Nephron progenitor cell (in vitro differentiated cells): ENCODE measurements around the gene CLCN6.

ENCODE experiments used
- DNase-seq: peaks from one replicate; pipeline ENCODE4 v3.0.0; 2021
- H3K27ac Mint-ChIP-seq: 2 replicates; pipeline ENCODE4 v1.8.0; 2021; ENCODE audit warnings: mild to moderate bottlenecking, moderate library complexity, mixed read lengths
- H3K27me3 Mint-ChIP-seq: 2 replicates; pipeline ENCODE4 v1.8.0; 2021; ENCODE audit warnings: mild to moderate bottlenecking, low read depth, mixed read lengths; ENCODE audit not compliant: poor library complexity
- H3K36me3 Mint-ChIP-seq: 2 replicates; pipeline ENCODE4 v1.8.0; 2021; ENCODE audit warnings: low read depth, mixed read lengths
- H3K4me1 Mint-ChIP-seq: 2 replicates; pipeline ENCODE4 v1.8.0; 2021; ENCODE audit warnings: mixed read lengths
- H3K4me3 Mint-ChIP-seq: 2 replicates; pipeline ENCODE4 v1.8.0; 2021; ENCODE audit warnings: mild to moderate bottlenecking, moderate library complexity, mixed read lengths
- H3K9me3 Mint-ChIP-seq: 2 replicates; pipeline ENCODE4 v1.8.0; 2021; ENCODE audit warnings: mild to moderate bottlenecking, moderate library complexity, mixed read lengths
- TF ChIP-seq, protein P1 (sequence below): fragments of 200-600 bp; sonication (generic); IDR thresholded peaks from 2 replicates; pipeline ENCODE4 v1.5.0; 2021; ENCODE audit warnings: antibody characterized with exemption

Gene CLCN6

DNA sequence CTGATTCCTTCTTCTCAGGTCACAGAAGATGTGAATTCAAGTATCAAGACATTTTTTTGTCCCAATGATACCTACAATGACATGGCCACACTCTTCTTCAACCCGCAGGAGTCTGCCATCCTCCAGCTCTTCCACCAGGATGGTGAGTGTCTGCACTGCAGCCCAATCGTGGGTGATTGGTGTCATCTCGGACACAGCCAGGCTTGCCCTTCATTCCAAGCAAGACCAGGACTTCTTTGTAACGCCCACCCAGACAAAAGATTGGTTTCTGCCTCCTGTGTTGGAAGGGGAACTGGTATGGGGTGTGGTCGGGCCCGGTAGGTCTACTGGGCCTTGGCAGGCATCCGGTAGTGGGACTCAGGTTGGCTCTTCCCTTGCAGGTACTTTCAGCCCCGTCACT, 27.5 kb downstream of the CLCN6 start:
- no peaks in the 10 kb centered on the region for H3K4me1 Mint-ChIP-seq
- TF ChIP-seq, protein P1, sequence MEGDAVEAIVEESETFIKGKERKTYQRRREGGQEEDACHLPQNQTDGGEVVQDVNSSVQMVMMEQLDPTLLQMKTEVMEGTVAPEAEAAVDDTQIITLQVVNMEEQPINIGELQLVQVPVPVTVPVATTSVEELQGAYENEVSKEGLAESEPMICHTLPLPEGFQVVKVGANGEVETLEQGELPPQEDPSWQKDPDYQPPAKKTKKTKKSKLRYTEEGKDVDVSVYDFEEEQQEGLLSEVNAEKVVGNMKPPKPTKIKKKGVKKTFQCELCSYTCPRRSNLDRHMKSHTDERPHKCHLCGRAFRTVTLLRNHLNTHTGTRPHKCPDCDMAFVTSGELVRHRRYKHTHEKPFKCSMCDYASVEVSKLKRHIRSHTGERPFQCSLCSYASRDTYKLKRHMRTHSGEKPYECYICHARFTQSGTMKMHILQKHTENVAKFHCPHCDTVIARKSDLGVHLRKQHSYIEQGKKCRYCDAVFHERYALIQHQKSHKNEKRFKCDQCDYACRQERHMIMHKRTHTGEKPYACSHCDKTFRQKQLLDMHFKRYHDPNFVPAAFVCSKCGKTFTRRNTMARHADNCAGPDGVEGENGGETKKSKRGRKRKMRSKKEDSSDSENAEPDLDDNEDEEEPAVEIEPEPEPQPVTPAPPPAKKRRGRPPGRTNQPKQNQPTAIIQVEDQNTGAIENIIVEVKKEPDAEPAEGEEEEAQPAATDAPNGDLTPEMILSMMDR, result no peak
- H3K9me3 Mint-ChIP-seq, result no peaks in the 10 kb centered on the region
- no peak overlapping the region for H3K4me3 Mint-ChIP-seq
- H3K27me3 Mint-ChIP-seq, result peaks cover 3% of the 10 kb centered on the region
- H3K27ac Mint-ChIP-seq, result no peak overlapping the region
- H3K36me3 Mint-ChIP-seq, result peaks cover 59% of the 10 kb centered on the region
- DNase-seq, result no peak

DNA sequence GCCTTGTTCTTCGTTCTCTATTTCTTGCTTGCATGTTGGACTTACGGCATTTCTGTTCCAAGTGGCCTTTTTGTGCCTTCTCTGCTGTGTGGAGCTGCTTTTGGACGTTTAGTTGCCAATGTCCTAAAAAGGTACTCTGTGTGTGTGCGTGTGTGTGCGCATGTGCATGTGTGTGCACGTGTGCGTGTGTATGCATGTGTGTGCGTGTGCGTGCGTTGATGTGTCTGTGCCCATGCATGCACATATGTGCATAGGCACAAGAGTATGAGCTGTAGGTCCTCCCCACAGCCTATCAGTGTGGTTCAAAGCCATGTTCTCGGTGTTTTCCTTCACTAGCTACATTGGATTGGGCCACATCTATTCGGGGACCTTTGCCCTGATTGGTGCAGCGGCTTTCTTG, 27.9 kb downstream of the CLCN6 start:
- Mint-ChIP-seq H3K36me3 (peaks cover 59% of the 10 kb centered on the region), H3K4me3 (no peak overlapping the region), H3K4me1 (no peaks in the 10 kb centered on the region), H3K9me3 (no peaks in the 10 kb centered on the region), H3K27me3 (peaks cover 3% of the 10 kb centered on the region), H3K27ac (no peak overlapping the region)
- TF ChIP-seq, protein P1, result no peak
- no peak for DNase-seq

DNA sequence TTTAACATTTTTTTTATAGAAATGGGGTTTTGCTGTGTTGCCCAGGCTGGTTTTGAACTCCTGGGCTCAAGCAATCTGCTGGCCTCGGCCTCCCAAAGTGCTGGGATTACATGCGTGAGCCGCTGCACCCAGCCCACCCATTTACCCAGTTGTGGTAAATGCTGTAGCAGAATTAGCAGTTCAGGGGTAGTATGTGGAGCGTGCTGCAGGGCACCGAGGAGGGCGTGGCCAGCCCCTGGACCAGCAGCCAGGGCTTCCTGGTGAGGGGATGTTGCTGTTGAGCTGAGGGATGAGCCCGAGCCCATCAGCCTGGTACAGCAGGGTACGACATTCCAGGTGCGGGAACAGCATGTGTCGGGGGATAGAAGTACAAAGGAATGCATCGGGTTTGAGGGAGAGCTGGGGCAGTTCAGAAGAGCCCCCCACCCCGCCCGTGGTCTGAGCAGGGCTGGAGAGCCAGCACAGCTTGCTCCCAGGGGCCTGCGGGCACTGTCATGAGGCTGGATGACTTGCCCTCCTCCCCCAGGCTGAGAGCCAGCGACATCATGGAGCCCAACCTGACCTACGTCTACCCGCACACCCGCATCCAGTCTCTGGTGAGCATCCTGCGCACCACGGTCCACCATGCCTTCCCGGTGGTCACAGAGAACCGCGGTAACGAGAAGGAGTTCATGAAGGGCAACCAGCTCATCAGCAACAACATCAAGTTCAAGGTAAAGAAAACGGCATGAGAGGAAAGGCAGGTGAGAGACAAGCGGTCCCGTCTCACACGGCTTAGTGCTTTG, 29.6 kb downstream of the CLCN6 start:
- Mint-ChIP-seq H3K36me3 (peaks cover 50% of the 10 kb centered on the region), H3K27me3 (peaks cover 3% of the 10 kb centered on the region), H3K4me3 (no peak overlapping the region), H3K9me3 (no peaks in the 10 kb centered on the region), H3K4me1 (no peaks in the 10 kb centered on the region), H3K27ac (peak overlapping the region; percentile 84)
- no peak for DNase-seq
- TF ChIP-seq, protein P1, result no peak

DNA sequence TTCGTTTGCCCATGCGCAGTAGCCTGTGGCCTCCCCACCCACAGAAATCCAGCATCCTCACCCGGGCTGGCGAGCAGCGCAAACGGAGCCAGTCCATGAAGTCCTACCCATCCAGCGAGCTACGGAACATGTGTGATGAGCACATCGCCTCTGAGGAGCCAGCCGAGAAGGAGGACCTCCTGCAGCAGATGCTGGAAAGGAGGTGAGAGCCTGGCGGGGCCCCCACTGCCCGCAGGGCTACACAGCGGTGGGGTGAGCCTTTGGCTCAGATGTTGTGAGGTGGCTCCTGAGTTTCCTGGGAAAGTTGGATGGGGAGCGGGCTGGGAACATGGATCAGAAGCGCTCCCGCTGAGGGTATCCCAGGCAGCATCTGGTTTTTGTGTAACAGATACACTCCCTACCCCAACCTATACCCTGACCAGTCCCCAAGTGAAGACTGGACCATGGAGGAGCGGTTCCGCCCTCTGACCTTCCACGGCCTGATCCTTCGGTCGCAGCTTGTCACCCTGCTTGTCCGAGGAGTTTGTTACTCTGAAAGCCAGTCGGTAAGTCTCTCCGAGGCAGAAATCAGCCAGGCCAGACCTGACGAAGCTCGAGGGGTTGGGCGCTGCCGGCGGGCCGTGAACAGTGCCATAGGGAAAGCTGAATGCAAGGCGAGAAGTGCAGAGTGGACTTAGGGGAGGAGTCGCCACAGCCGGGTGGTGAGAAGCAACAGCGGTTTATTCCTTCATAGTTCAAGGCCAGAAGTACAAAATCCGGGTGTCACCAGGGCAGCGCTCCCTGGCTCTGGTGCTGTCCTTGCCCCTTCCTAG, 31.2 kb downstream of the CLCN6 start:
- Mint-ChIP-seq H3K27ac (peak overlapping the region; percentile 32), H3K27me3 (peaks cover 3% of the 10 kb centered on the region), H3K36me3 (peaks cover 57% of the 10 kb centered on the region), H3K4me1 (no peaks in the 10 kb centered on the region), H3K4me3 (no peak overlapping the region), H3K9me3 (no peaks in the 10 kb centered on the region)
- TF ChIP-seq, protein P1, result no peak
- no peak for DNase-seq

DNA sequence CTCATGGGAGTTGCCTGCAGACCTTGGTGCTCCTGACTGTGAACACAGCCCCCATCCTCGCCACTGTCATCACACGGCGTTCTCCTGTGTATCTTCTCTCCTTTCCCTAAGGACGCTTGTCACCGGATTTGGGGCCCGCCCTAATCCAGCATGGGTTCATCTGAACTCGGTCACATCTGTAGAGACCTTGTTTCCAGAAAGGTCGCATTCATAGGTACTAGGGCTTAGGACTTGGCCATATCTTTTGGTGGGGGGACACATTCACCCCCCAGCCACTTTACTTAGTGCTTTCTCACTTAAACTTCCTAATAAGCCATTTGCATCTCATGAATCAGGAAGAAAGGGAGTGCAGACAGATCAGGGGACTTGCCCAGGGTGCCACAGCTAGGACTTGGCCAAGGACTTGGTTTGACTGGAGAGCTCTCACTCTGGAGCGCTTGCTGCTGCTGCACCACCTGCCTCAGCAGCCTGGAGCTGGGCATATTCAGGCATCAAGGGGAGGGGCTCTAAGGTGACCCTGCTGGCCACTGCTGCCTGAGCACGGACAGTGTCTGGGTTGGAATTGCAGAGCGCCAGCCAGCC, 31.9 kb downstream of the CLCN6 start:
- Mint-ChIP-seq H3K4me1 (no peaks in the 10 kb centered on the region), H3K27ac (no peak overlapping the region), H3K4me3 (no peak overlapping the region), H3K9me3 (no peaks in the 10 kb centered on the region), H3K36me3 (peaks cover 57% of the 10 kb centered on the region), H3K27me3 (peaks cover 3% of the 10 kb centered on the region)
- no peak for DNase-seq
- TF ChIP-seq, protein P1, result no peak
